Common myeloid progenitor, CD34-positive (primary cell): ENCODE data around the gene SIMC1.
A peak's percentile ranks its signal among the peaks of the same experiment; 100 is the strongest.
"Not testable (repeated sequence)": the region's sequence is repeated elsewhere in the genome, so short reads cannot be mapped to it uniquely, and the experiment has no call there.

ENCODE experiments used
- CTCF ChIA-PET: fragments of 350-600 bp; sonication (Branson Sonifier 250); formaldehyde crosslinking; loops from one replicate; lab custom pipeline; 2021; ENCODE audit warnings: antibody characterized with exemption; lab: Charles Lee
- POLR2A ChIA-PET: fragments of 350-600 bp; sonication (Branson Sonifier 250); formaldehyde crosslinking; loops from one replicate; lab custom pipeline; 2021; ENCODE audit warnings: antibody characterized with exemption; lab: Charles Lee
- DNase-seq, 3 donors: peaks; one replicate each; pipeline versions ENCODE4 v3.0.0 to v3.0.0-alpha.2; 2013
- H3K27ac ChIP-seq, 2 experiments: 1 replicate in 1 of 2; 2 replicates in 1 of 2; pipeline ENCODE4 v1.7.0; 2013; ENCODE audit warnings: inconsistent platforms in 2 of 2, low read length in 2 of 2, mild to moderate bottlenecking in 2 of 2, low read depth in 1 of 2, moderate library complexity in 1 of 2; ENCODE audit not compliant: severe bottlenecking in 2 of 2, insufficient read depth in 1 of 2, poor library complexity in 1 of 2
- H3K27me3 ChIP-seq, 5 experiments: replicated peaks in 2 of 5; 1 replicate in 3 of 5; 2 replicates in 2 of 5; pipeline versions ENCODE4 v1.6.1 to v1.7.0; 2013; ENCODE audit warnings: low read length in 4 of 5, mild to moderate bottlenecking in 2 of 5, moderate library complexity in 2 of 5, inconsistent platforms in 1 of 5; ENCODE audit not compliant: insufficient read depth in 5 of 5, control insufficient read depth in 4 of 5
- H3K36me3 ChIP-seq, 4 experiments: 1 replicate in 2 of 4; 2 replicates in 2 of 4; pipeline versions ENCODE4 v1.6.1 to v1.7.0; 2013; ENCODE audit warnings: low read length in 3 of 4, control low read depth in 1 of 4, mild to moderate bottlenecking in 1 of 4; ENCODE audit not compliant: control insufficient read depth in 4 of 4, insufficient read depth in 4 of 4
- H3K4me1 ChIP-seq, 4 experiments: 1 replicate in 3 of 4; 2 replicates in 1 of 4; pipeline versions ENCODE4 v1.6.1 to v1.7.1; 2013; ENCODE audit warnings: low read length in 3 of 4, mild to moderate bottlenecking in 3 of 4, control low read depth in 1 of 4, inconsistent platforms in 1 of 4, moderate library complexity in 1 of 4; ENCODE audit not compliant: control insufficient read depth in 4 of 4, insufficient read depth in 4 of 4; ENCODE audit errors: control extremely low read depth in 1 of 4
- H3K4me3 ChIP-seq, 7 experiments: 1 replicate in 4 of 7; 2 replicates in 3 of 7; pipeline versions ENCODE4 v1.5.1 to v1.7.0; 2013; ENCODE audit warnings: mild to moderate bottlenecking in 7 of 7, low read length in 6 of 7, moderate library complexity in 6 of 7, inconsistent platforms in 2 of 7, low read depth in 2 of 7, control low read depth in 1 of 7; ENCODE audit not compliant: insufficient read depth in 4 of 7, control insufficient read depth in 1 of 7; ENCODE audit errors: extremely low read depth in 1 of 7
- H3K9me3 ChIP-seq, 5 experiments: 1 replicate in 4 of 5; 2 replicates in 1 of 5; pipeline versions ENCODE4 v1.6.1 to v1.7.1; 2013; ENCODE audit warnings: low read length in 4 of 5, mild to moderate bottlenecking in 2 of 5, inconsistent platforms in 1 of 5, low read depth in 1 of 5, moderate library complexity in 1 of 5; ENCODE audit not compliant: control insufficient read depth in 4 of 5, insufficient read depth in 2 of 5; ENCODE audit errors: control extremely low read depth in 1 of 5
- WGBS: methylation state at CpG from one replicate; pipeline ENCODE4 v1.1.5; 2013; ENCODE audit not compliant: insufficient coverage; 5-methylcytosine and 5-hydroxymethylcytosine counted together

Gene SIMC1

GRCh38 chr5:176305356-176305755 lies 67.1 kb downstream of the SIMC1 start:
- WGBS, result no CpG with 5 or more reads among the region's 31 CpGs
- peaks cover 5 to 18% (median 10%) of the 10 kb centered on the region in 4 experiments for H3K36me3 ChIP-seq
- H3K27me3 ChIP-seq, POLR2A ChIA-PET, H3K27ac ChIP-seq, H3K4me3 ChIP-seq, H3K9me3 ChIP-seq, DNase-seq, CTCF ChIA-PET, H3K4me1 ChIP-seq: not testable (repeated sequence)

- H3K36me3 ChIP-seq, result peaks cover 5 to 20% (median 13%) of the 10 kb centered on the region in 4 experiments
- ChIA-PET POLR2A (no interaction called here), CTCF (no interaction called here)
- WGBS, result 96% methylated on average over 4 of the region's 7 CpGs
- no peaks in the 10 kb centered on the region for H3K27me3 ChIP-seq
- H3K4me3 ChIP-seq, result no peak overlapping the region
- no peak for DNase-seq
- no peaks in the 10 kb centered on the region for H3K4me1 ChIP-seq
- no peaks in the 10 kb centered on the region for H3K9me3 ChIP-seq
- H3K27ac ChIP-seq, result no peak overlapping the region
These were observed 79.5 kb downstream of the SIMC1 start for GRCh38 chr5:176317534-176318374.

GRCh38 chr5:176319827-176320554 lies 81.8 kb downstream of the SIMC1 start:
- no peaks in the 10 kb centered on the region for H3K9me3 ChIP-seq
- no peak overlapping the region for H3K4me3 ChIP-seq
- WGBS, result 96% methylated on average over 5 of the region's 9 CpGs
- CTCF ChIA-PET, result no interaction called here
- H3K4me1 ChIP-seq, result no peaks in the 10 kb centered on the region
- peak; percentile 7 to 31 (median 25) for DNase-seq
- H3K36me3 ChIP-seq, result peaks cover 8 to 31% (median 21%) of the 10 kb centered on the region in 4 experiments
- H3K27me3 ChIP-seq, result no peaks in the 10 kb centered on the region
- POLR2A ChIA-PET, result no interaction called here
- H3K27ac ChIP-seq, result no peak overlapping the region

- Histone ChIP-seq H3K4me3 (no peak overlapping the region), H3K36me3 (peaks cover 4 to 27% (median 18%) of the 10 kb centered on the region in 4 experiments), H3K4me1 (no peaks in the 10 kb centered on the region), H3K9me3 (no peaks in the 10 kb centered on the region), H3K27me3 (no peaks in the 10 kb centered on the region), H3K27ac (no peak overlapping the region)
- no peak for DNase-seq
- WGBS, result no CpG with 5 or more reads among the region's 3 CpGs
- ChIA-PET POLR2A (interaction anchor here (0.6 kb wide), 1 partner anchor 41 kb away, joined by 3 read pairs; no protein-coding TSS in a partner anchor), CTCF (no interaction called here)
These were observed 82.4 kb downstream of the SIMC1 start for GRCh38 chr5:176320577-176320976.

GRCh38 chr5:176334031-176334770 lies 96.0 kb downstream of the SIMC1 start:
- Histone ChIP-seq H3K4me1 (no peaks in the 10 kb centered on the region), H3K27me3 (no peaks in the 10 kb centered on the region), H3K27ac (no peak overlapping the region), H3K36me3 (peaks cover 2 to 34% (median 17%) of the 10 kb centered on the region in 4 experiments), H3K4me3 (peak overlapping the region in 1 of 7 experiments; percentile 42), H3K9me3 (peaks cover 0 to 13% (median 5%) of the 10 kb centered on the region in 5 experiments)
- DNase-seq, result no peak
- POLR2A ChIA-PET, result no interaction called here
- CTCF ChIA-PET, result no interaction called here

- H3K9me3 ChIP-seq, result peaks cover 0 to 13% (median 5%) of the 10 kb centered on the region in 5 experiments
- H3K27me3 ChIP-seq, result no peaks in the 10 kb centered on the region
- DNase-seq, result no peak
- ChIA-PET CTCF (no interaction called here), POLR2A (no interaction called here)
- no peaks in the 10 kb centered on the region for H3K4me1 ChIP-seq
- peaks cover 3 to 40% (median 23%) of the 10 kb centered on the region in 4 experiments for H3K36me3 ChIP-seq
- no peak overlapping the region for H3K27ac ChIP-seq
- WGBS, result 100% methylated on average over 1 of the region's 1 CpG
- H3K4me3 ChIP-seq, result no peak overlapping the region
These were observed 99.7 kb downstream of the SIMC1 start for GRCh38 chr5:176337913-176338312.
